ENCODE data around the gene RTP2.

RTP2 gene, protein sequence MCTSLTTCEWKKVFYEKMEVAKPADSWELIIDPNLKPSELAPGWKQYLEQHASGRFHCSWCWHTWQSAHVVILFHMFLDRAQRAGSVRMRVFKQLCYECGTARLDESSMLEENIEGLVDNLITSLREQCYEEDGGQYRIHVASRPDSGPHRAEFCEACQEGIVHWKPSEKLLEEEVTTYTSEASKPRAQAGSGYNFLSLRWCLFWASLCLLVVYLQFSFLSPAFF

GRCh38 chr3:187702507-187703033 lies at the start of gene RTP2:
TSS of gene RTP2 (minus strand) at chr3:187702557. CDS start at chr3:187702128, 429 bp downstream.
- DNase-seq: no peak

DNA sequence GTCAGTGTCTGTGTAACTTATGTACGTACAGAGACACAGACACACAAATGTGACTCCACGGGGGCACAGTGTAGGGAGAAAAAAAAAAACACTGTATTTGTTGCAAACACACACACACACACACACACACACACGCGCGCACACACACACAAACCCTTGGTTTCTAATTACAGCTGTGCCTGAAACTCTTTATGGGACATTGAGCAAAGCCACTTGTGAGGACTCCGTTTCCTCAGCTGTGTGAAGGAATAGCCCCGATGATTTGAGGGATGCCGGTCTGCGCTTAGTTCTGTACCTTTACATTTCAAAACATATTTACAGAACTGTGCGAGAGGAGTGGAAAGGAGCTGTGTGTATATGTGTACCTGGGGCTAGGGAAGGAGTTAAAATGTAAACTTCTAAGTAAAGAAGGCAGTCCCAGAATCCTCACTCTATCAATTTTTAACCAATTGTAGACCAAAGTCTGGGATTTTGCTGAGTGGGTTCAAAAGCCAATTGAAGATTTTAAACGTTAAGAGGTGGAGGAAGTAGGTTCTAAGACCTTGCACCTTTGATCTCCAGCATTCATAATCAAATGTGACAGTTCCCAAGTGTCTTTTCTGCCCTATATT lies 48.3 kb upstream of the RTP2 start:
- DNase-seq: no peak

DNA sequence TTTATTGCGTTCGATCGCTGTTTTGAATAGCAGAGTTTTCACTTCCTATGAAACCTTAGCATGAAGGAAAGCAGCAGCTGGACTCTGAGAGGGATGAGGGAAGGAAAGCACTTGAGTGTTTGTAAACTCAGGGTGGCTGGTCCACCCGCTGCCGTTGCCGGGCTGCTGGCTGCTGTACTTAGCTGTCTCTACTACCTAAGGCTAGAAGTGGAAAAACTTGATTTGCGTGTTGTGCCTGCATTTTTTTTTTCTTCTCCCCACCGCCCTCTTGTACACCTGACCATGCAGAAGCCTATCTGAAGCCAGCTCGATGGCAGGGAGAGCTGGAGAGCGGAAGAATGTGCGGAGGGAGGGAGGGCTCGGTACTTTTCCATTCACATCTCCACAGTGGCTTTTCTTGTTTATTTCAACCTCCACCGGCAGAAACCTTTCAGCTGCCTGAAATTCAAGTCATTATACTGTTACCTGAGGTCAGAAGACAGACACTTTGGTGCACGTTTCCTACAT lies 47.7 kb upstream of the RTP2 start:
- no peak for DNase-seq

DNA sequence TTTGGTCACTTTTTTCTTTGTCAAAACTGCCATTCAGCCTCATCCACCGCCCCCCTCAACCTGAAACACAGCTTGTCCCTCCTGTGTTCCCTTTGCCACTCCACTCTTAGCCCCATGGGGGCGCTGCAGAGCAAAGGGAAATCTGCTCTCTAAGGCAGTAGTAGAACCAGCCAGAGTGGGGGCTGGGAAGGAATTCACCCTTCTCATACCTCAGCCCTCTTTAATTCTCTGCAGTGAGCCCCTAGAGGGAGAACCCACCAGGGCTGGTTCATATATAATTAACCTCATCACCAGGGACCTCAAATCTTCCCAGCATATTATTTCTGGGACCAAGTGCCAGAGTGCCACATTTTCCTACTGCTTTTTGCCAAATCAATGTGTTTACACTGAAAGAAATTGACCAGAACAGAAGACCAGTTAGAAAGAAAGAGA lies 45.7 kb upstream of the RTP2 start:
- peak; percentile 91 for DNase-seq

- DNase-seq: no peak
Observed at GRCh38 chr3:187747506-187747905, 45.1 kb upstream of the RTP2 start.

- no peak for DNase-seq
Observed at GRCh38 chr3:187746442-187747281, 44.3 kb upstream of the RTP2 start.

- DNase-seq: no peak
Observed at GRCh38 chr3:187746059-187746441, 43.7 kb upstream of the RTP2 start.

DNA sequence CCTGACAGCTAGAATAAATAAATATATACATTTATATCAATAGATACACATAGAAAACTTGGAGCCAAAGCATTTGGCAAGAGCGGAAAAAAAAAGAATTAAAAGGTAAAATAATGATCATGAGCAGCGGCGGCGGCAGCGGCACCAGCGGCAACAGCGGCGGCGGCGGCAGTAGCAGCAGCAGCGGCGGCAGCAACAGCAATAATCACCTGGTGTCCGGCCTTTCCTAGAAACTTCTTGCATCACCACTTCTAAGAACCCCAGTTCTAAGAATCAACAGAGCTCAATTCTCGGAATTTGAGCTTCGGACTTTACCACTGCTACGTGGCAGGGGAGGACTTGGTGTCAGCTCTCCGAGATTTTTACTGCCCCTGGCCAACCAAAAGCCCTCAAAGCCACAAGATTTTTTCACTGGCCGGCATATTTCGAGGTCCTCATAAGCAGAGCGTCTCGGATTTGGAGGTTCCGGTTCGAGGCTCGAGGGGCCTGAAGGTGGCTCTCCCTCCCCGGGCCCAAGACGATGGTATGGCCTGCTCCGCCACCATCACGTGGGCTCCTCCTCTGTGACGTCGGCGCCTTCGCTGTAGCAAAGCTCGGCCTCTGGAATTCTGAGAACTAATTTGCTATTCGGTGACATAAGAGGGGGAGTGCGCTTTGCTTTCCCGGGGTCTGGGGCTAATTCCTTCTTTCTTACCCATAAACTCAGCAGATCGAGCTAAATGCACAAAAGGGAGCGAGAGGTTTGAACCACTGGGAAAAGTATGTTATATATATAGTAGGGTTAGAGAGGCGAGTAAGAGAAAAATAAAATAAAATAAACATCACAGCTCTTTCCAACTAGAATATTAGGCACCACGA lies 43.1 kb upstream of the RTP2 start, which contains the start of gene BCL6:
Gene BCL6 (minus strand): TSS at position 268 of the 858 bp plus-strand sequence. CDS start 11,775 bp downstream, outside the sequence.
- DNase-seq: peak; percentile 83

- DNase-seq: peak; percentile 54
Observed at GRCh38 chr3:187744169-187745151, 42.1 kb upstream of the RTP2 start.

DNA sequence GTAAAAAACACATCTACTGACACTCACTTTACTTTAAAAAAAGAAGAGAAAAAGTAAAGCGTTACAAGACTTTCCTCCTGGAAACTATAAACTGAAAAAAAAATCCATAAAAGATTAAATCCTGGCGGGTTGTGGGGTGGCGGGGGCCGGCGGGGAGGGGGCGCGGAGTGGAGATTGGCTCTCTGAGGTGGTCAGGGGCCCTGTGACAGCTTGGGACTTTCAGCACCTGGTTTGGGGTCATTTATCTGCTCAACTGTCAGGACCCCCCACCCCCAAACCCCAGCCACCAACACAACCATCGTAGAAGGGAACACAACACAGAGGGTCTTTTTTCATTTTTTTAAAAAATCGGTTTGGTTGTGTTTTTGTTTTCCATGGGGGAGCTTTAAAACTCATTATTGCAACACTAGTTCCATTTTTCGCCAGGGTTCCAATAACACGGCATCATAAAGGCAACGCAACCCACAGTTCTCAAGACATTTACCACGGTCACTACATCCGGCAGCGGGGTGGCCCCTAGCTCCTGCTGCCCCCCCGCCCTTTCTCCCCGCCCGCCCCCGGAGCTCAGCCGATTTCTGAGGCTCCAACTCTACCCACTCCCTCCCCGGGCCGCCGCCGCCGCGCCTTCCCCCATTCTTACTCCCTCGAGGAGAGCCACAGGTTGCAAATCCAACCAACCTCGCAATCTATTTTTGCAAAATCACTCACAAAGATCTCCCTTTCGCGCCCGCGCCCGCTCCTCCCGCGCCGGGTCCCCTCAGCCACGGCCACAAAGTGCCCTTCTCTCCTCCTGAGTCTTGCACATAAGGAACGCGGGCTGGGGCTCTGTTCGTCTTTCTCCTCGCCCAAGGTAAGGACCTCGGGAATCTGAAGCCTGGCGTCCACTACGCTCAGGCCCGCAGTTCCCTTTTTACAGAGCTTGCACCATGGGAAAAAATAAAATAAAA lies 41.1 kb upstream of the RTP2 start:
- peak; percentile 71 for DNase-seq

DNA sequence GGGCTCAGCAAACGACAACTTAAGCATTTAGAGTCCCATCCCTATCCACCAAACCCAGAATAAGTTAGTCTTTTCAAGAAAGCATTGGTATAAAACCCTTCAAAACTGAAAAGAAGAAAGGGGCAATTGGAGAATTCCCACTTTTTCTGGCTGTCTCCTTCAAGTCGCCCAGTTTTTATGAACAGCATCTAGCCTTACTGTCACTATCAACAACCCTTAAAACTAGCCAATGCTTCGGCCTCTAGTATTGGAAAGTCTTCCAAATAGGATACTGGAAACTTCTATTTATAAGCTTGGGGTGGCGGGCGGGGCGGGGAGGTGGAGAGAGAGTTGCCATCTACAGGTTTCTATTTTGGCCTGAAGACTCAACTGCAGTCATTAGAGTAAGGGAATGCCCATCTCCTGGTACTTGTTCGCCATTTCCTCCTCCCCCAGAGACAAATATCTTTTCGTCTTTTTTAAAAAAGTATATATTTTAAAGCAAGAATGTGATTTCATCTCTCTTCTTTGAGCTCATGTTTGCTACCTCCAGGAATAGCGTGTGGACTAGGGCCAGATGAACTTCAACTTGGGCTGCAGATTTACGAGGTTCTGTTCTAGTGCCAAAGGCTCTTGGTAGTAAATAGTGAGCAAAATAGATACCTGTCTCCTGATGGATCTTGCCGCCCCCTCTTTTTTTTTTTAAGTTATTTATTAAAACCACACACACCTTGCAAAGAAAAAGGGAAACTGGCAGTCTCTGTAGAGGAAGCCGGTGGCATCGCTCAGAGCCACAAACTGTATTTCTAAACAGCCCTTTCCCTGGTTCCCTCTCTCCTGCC lies 40.2 kb upstream of the RTP2 start:
- no peak for DNase-seq

DNA sequence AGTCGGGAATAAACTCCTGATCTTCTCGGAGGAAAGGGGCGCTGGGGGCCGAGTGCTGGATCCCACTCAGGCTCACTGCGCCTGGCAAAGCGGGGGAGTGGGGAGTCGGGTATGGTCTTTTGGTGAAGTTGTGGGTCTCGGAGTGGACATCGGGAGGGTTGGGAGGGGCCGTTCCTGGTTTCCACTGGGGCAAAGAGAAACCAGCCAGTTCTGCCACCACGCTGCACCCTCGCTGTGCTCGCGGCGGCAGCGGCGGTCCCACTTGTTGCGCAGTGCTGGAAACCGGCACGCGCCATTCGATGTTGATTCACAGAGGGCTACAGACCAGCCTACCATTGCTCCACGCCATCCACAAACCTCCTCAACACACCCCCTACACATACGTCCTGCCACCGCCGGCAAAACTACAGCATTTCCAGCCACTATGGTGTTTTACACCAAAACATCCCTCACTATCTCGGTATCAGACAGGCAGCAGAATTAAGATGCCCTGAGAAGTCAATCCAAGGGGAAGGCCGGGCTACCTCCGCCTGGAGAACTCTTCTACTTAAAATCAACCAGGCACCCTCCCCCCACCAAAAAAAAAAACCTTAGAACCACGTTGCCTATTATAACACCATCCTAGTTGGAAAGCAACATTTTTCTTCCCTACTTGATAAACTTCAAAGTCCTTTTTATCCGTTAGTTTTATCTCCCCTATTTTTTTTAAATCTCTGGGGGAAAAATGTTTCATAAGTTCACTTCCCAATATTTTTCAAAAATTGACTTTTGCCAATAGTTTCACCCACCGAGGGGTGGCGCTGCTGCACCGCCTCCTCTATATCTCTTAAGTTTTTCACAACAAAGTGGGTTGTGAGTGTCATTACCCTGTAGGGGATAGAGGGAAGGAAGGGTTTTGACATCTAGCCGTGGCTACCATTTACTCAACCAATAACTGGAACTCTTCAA lies 39.3 kb upstream of the RTP2 start:
- DNase-seq: peak; percentile 79

GRCh38 chr3:187740421-187741399 lies 38.4 kb upstream of the RTP2 start:
- DNase-seq: peak; percentile 72

DNA sequence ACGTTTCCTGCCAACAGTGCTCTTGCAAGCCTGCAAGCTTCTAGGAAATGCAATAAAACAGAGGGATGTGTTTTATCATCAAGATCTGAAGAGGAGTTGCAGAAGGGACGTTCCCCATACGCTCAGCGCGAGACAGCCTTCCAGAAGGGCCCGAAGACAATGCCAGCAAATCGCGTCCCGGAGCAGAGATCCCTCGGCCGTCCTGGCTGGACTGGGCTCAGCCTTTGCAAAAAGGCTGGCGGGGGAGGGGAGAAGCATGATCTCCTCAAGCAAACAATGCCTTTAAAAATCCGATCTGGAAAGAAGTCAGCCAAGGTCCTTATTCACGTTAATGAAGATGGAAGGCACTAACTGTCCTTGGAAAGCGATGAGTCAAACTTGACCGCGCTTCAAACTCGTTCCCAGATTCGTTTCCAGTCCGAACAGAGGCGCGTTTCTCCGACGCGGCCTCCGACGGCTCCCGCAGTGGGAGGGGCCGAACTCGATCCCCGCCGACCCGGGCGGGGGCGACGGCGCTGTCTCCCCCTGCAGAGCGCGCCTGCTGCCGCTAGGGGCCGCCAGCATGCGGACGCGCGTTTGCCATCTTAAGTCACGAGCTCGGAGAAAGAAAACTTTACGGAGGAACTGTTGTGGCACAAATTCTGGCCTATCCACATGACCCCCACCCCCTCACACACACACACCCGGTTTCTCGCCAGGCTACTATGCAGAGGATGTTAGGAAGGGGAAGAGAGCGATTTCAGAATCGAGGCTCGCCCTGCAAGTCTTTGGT lies 37.4 kb upstream of the RTP2 start:
- DNase-seq: peak; percentile 78

DNA sequence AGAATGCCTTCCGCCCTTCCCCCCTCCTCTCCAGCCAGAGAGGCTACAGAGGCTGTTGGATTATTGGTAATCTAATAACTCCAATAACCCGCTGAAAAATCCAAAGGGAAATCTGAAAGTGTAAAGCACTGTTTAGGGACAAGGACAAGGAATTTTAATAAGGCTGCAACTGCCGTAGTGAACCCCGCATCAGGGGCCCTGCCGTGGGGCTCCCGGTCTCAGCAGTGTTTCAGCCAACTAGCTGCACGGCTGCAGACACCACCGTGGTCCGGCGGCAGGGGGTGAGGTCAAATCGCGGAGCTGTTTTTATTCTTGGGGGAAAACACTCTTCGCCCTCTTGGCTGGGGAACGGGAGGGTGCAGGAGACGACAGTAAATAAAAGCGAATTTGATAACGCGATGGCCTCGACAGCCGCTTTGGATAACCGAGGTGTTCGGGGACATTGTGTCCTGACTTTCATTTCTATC lies 36.8 kb upstream of the RTP2 start:
- peak; percentile 38 for DNase-seq

Data from activated naive CD4-positive, alpha-beta T cell treated with anti-CD3 and anti-CD28 coated beads, Interleukin-2, amount 50 U/mL, for 16 hours (primary cell).